ENCODE measurements around the gene ECI2. TPM values are rescaled to one million over a fixed set of nuclear protein-coding genes. Genes with fewer than 3 reads are reported as not detected.

ECI2 gene
- total RNA-seq, 1 experiment from 2014 or later = 24.6 TPM

GRCh38 chr6:4085332-4085700 is 50.1 kb downstream of the ECI2 start:
- no peak overlapping the region for H3K4me3 Mint-ChIP-seq (ENCODE audit: unreplicated experiment)
- POLR2A ChIA-PET = no interaction called here
- Histone ChIP-seq H3K9me3 (no peaks in the 10 kb centered on the region), H3K27me3 (replicated peaks; ENCODE audit: control insufficient read depth, insufficient read depth, low read length) (no peaks in the 10 kb centered on the region), H3K4me1 (no peaks in the 10 kb centered on the region), H3K4me3 (ENCODE audit: low read depth, low read length) (no peak overlapping the region), H3K36me3 (ENCODE audit: control insufficient read depth, insufficient read depth, low read length) (no peaks in the 10 kb centered on the region)
- DNase-seq = no peak
- CTCF ChIA-PET = no interaction called here
- intact Hi-C loops (cut with micrococcal nuclease; ENCODE audit: unreplicated experiment) = no loop called here
- H3K36me3 Mint-ChIP-seq (ENCODE audit: insufficient read depth, unreplicated experiment) = no peaks in the 10 kb centered on the region
- no peaks in the 10 kb centered on the region for H3K9me3 Mint-ChIP-seq (ENCODE audit: unreplicated experiment)
- H3K4me1 Mint-ChIP-seq (ENCODE audit: low read depth, unreplicated experiment) = no peaks in the 10 kb centered on the region
- BruUV-seq (replicated peaks) = no TSS peak
- no peak overlapping the region for H3K27ac Mint-ChIP-seq (ENCODE audit: unreplicated experiment)
- TF ChIP-seq CTCF (IDR thresholded peaks at IDR 0.05; ENCODE audit: insufficient read depth in 1 of 2, low read depth in 1 of 2, low read length in 1 of 2, severe bottlenecking in 1 of 2, unreplicated experiment in 1 of 2) = no peak
- H3K27me3 Mint-ChIP-seq (ENCODE audit: insufficient read depth, unreplicated experiment) = no peaks in the 10 kb centered on the region

GRCh38 chr6:4084444-4085331 is 50.7 kb downstream of the ECI2 start:
- no TSS peak for BruUV-seq (replicated peaks)
- no peaks in the 10 kb centered on the region for H3K4me1 Mint-ChIP-seq (ENCODE audit: low read depth, unreplicated experiment)
- ChIA-PET CTCF (no interaction called here), POLR2A (no interaction called here)
- no peak for DNase-seq
- H3K36me3 Mint-ChIP-seq (ENCODE audit: insufficient read depth, unreplicated experiment) = no peaks in the 10 kb centered on the region
- Histone ChIP-seq H3K9me3 (no peaks in the 10 kb centered on the region), H3K27me3 (replicated peaks; ENCODE audit: control insufficient read depth, insufficient read depth, low read length) (no peaks in the 10 kb centered on the region), H3K4me1 (no peaks in the 10 kb centered on the region), H3K36me3 (ENCODE audit: control insufficient read depth, insufficient read depth, low read length) (no peaks in the 10 kb centered on the region), H3K4me3 (ENCODE audit: low read depth, low read length) (no peak overlapping the region)
- H3K27ac Mint-ChIP-seq (ENCODE audit: unreplicated experiment) = no peak overlapping the region
- intact Hi-C loops (cut with micrococcal nuclease; ENCODE audit: unreplicated experiment) = no loop called here
- no peak overlapping the region for H3K4me3 Mint-ChIP-seq (ENCODE audit: unreplicated experiment)
- H3K9me3 Mint-ChIP-seq (ENCODE audit: unreplicated experiment) = no peaks in the 10 kb centered on the region
- no peak for TF ChIP-seq CTCF (IDR thresholded peaks at IDR 0.05; ENCODE audit: insufficient read depth in 1 of 2, low read depth in 1 of 2, low read length in 1 of 2, severe bottlenecking in 1 of 2, unreplicated experiment in 1 of 2)
- H3K27me3 Mint-ChIP-seq (ENCODE audit: insufficient read depth, unreplicated experiment) = no peaks in the 10 kb centered on the region

- intact Hi-C loops (cut with micrococcal nuclease; ENCODE audit: unreplicated experiment) = no loop called here
- H3K4me1 Mint-ChIP-seq (ENCODE audit: low read depth, unreplicated experiment) = peaks cover 6% of the 10 kb centered on the region
- no peak within 1 kb of the TSS for H3K27ac Mint-ChIP-seq (ENCODE audit: unreplicated experiment)
- TF ChIP-seq CTCF (IDR thresholded peaks at IDR 0.05; ENCODE audit: insufficient read depth in 1 of 2, low read depth in 1 of 2, low read length in 1 of 2, severe bottlenecking in 1 of 2, unreplicated experiment in 1 of 2) = no peak
- BruUV-seq (replicated peaks) = no TSS peak
- ChIA-PET POLR2A (no interaction called here), CTCF (no interaction called here)
- DNase-seq = no peak
- no peaks in the 10 kb centered on the region for H3K4me1 ChIP-seq
- H3K27me3 Mint-ChIP-seq (ENCODE audit: insufficient read depth, unreplicated experiment) = no peaks in the 10 kb centered on the region
- no peaks in the 10 kb centered on the region for H3K36me3 Mint-ChIP-seq (ENCODE audit: insufficient read depth, unreplicated experiment)
- H3K4me3 ChIP-seq (ENCODE audit: low read depth, low read length) = no peak within 1 kb of the TSS
- H3K4me3 Mint-ChIP-seq (ENCODE audit: unreplicated experiment) = no peak within 1 kb of the TSS
- no peaks in the 10 kb centered on the region for H3K9me3 ChIP-seq
- H3K36me3 ChIP-seq (ENCODE audit: control insufficient read depth, insufficient read depth, low read length) = no peaks in the 10 kb centered on the region
- no peaks in the 10 kb centered on the region for H3K9me3 Mint-ChIP-seq (ENCODE audit: unreplicated experiment)
- H3K27me3 ChIP-seq (replicated peaks; ENCODE audit: control insufficient read depth, insufficient read depth, low read length) = no peaks in the 10 kb centered on the region
These were observed 56.5 kb downstream of the ECI2 start, which contains the start of gene FAM217A for GRCh38 chr6:4078691-4079471. Gene FAM217A (minus strand): TSS chr6:4079137. CDS start chr6:4077414, 1,723 bp downstream.
